ENCODE results near the gene GNAZ.

Gene GNAZ

GRCh38 chr22:23147617-23148387 is 77.5 kb downstream of the GNAZ start:
- Histone ChIP-seq H3K9me3 (ENCODE audit: low read length) (no peaks in the 10 kb centered on the region), H3K4me3 (ENCODE audit: low read length) (no peak overlapping the region), H2AFZ (ENCODE audit: low read depth, low read length) (no peak overlapping the region), H3K36me3 (ENCODE audit: insufficient read depth, low read length) (peaks cover 27% of the 10 kb centered on the region), H3K27me3 (ENCODE audit: insufficient read depth, low read length) (no peaks in the 10 kb centered on the region), H3K4me1 (ENCODE audit: insufficient read depth, low read length) (peaks cover 22% of the 10 kb centered on the region)

GRCh38 chr22:23149743-23150238 is 79.5 kb downstream of the GNAZ start:
- peaks cover 37% of the 10 kb centered on the region for H3K36me3 ChIP-seq (ENCODE audit: insufficient read depth, low read length)
- peaks cover 13% of the 10 kb centered on the region for H3K4me1 ChIP-seq (ENCODE audit: insufficient read depth, low read length)
- H3K4me3 ChIP-seq (ENCODE audit: low read length) = no peak overlapping the region
- no peak overlapping the region for H2AFZ ChIP-seq (ENCODE audit: low read depth, low read length)
- H3K9me3 ChIP-seq (ENCODE audit: low read length) = no peaks in the 10 kb centered on the region
- no peaks in the 10 kb centered on the region for H3K27me3 ChIP-seq (ENCODE audit: insufficient read depth, low read length)

GRCh38 chr22:23150762-23151161 is 80.4 kb downstream of the GNAZ start:
- H3K27me3 ChIP-seq (ENCODE audit: insufficient read depth, low read length) = no peaks in the 10 kb centered on the region

GRCh38 chr22:23151827-23152226 is 81.5 kb downstream of the GNAZ start:
- H2AFZ ChIP-seq (ENCODE audit: low read depth, low read length) = no peak overlapping the region
- no peaks in the 10 kb centered on the region for H3K27me3 ChIP-seq (ENCODE audit: insufficient read depth, low read length)
- no peaks in the 10 kb centered on the region for H3K9me3 ChIP-seq (ENCODE audit: low read length)
- H3K36me3 ChIP-seq (ENCODE audit: insufficient read depth, low read length) = peaks cover 37% of the 10 kb centered on the region
- H3K4me3 ChIP-seq (ENCODE audit: low read length) = no peak overlapping the region
- H3K4me1 ChIP-seq (ENCODE audit: insufficient read depth, low read length) = peaks cover 1% of the 10 kb centered on the region

More at GRCh38 chr22:23150762-23151161, 80.4 kb downstream of the GNAZ start:
- H2AFZ ChIP-seq (ENCODE audit: low read depth, low read length) = no peak overlapping the region
- H3K4me3 ChIP-seq (ENCODE audit: low read length) = no peak overlapping the region
- peaks cover 37% of the 10 kb centered on the region for H3K36me3 ChIP-seq (ENCODE audit: insufficient read depth, low read length)
- H3K4me1 ChIP-seq (ENCODE audit: insufficient read depth, low read length) = peaks cover 9% of the 10 kb centered on the region
- H3K9me3 ChIP-seq (ENCODE audit: low read length) = no peaks in the 10 kb centered on the region

- Histone ChIP-seq H3K27me3 (ENCODE audit: insufficient read depth, low read length) (no peaks in the 10 kb centered on the region), H2AFZ (ENCODE audit: low read depth, low read length) (no peak overlapping the region), H3K36me3 (ENCODE audit: insufficient read depth, low read length) (peaks cover 37% of the 10 kb centered on the region), H3K4me3 (ENCODE audit: low read length) (no peak overlapping the region), H3K9me3 (ENCODE audit: low read length) (no peaks in the 10 kb centered on the region), H3K4me1 (ENCODE audit: insufficient read depth, low read length) (no peaks in the 10 kb centered on the region)
Measured at GRCh38 chr22:23152238-23153114, 82.2 kb downstream of the GNAZ start.

- Histone ChIP-seq H3K4me1 (ENCODE audit: insufficient read depth, low read length) (no peaks in the 10 kb centered on the region), H3K9me3 (ENCODE audit: low read length) (no peaks in the 10 kb centered on the region), H3K27me3 (ENCODE audit: insufficient read depth, low read length) (no peaks in the 10 kb centered on the region), H3K36me3 (ENCODE audit: insufficient read depth, low read length) (peaks cover 34% of the 10 kb centered on the region), H3K4me3 (ENCODE audit: low read length) (no peak overlapping the region), H2AFZ (ENCODE audit: low read depth, low read length) (no peak overlapping the region)
Measured at GRCh38 chr22:23153994-23154393, 83.7 kb downstream of the GNAZ start.

- Histone ChIP-seq H3K4me3 (ENCODE audit: low read length) (no peak overlapping the region), H3K9me3 (ENCODE audit: low read length) (no peaks in the 10 kb centered on the region), H3K27me3 (ENCODE audit: insufficient read depth, low read length) (no peaks in the 10 kb centered on the region), H3K4me1 (ENCODE audit: insufficient read depth, low read length) (no peaks in the 10 kb centered on the region), H2AFZ (ENCODE audit: low read depth, low read length) (no peak overlapping the region), H3K36me3 (ENCODE audit: insufficient read depth, low read length) (peaks cover 35% of the 10 kb centered on the region)
Measured at GRCh38 chr22:23154461-23154860, 84.1 kb downstream of the GNAZ start.

GRCh38 chr22:23155143-23155542 is 84.8 kb downstream of the GNAZ start:
- Histone ChIP-seq H3K4me1 (ENCODE audit: insufficient read depth, low read length) (no peaks in the 10 kb centered on the region), H3K9me3 (ENCODE audit: low read length) (no peaks in the 10 kb centered on the region), H2AFZ (ENCODE audit: low read depth, low read length) (no peak overlapping the region), H3K36me3 (ENCODE audit: insufficient read depth, low read length) (peaks cover 33% of the 10 kb centered on the region), H3K27me3 (ENCODE audit: insufficient read depth, low read length) (no peaks in the 10 kb centered on the region), H3K4me3 (ENCODE audit: low read length) (no peak overlapping the region)

- Histone ChIP-seq H3K36me3 (ENCODE audit: insufficient read depth, low read length) (peaks cover 35% of the 10 kb centered on the region), H3K4me1 (ENCODE audit: insufficient read depth, low read length) (no peaks in the 10 kb centered on the region)
Measured at GRCh38 chr22:23155831-23156230, 85.5 kb downstream of the GNAZ start.

GRCh38 chr22:23156286-23156685 is 86.0 kb downstream of the GNAZ start:
- H3K4me3 ChIP-seq (ENCODE audit: low read length) = no peak overlapping the region
- peaks cover 34% of the 10 kb centered on the region for H3K36me3 ChIP-seq (ENCODE audit: insufficient read depth, low read length)
- H3K27me3 ChIP-seq (ENCODE audit: insufficient read depth, low read length) = no peaks in the 10 kb centered on the region

More at GRCh38 chr22:23155831-23156230, 85.5 kb downstream of the GNAZ start:
- H3K27me3 ChIP-seq (ENCODE audit: insufficient read depth, low read length) = no peaks in the 10 kb centered on the region
- H2AFZ ChIP-seq (ENCODE audit: low read depth, low read length) = no peak overlapping the region
- H3K4me3 ChIP-seq (ENCODE audit: low read length) = no peak overlapping the region
- H3K9me3 ChIP-seq (ENCODE audit: low read length) = no peaks in the 10 kb centered on the region

GRCh38 chr22:23157560-23158515 is 87.5 kb downstream of the GNAZ start:
- Histone ChIP-seq H3K4me1 (ENCODE audit: insufficient read depth, low read length) (no peaks in the 10 kb centered on the region), H3K4me3 (ENCODE audit: low read length) (no peak overlapping the region), H2AFZ (ENCODE audit: low read depth, low read length) (no peak overlapping the region), H3K9me3 (ENCODE audit: low read length) (no peaks in the 10 kb centered on the region), H3K27me3 (ENCODE audit: insufficient read depth, low read length) (no peaks in the 10 kb centered on the region), H3K36me3 (ENCODE audit: insufficient read depth, low read length) (peaks cover 29% of the 10 kb centered on the region)

More at GRCh38 chr22:23156286-23156685, 86.0 kb downstream of the GNAZ start:
- Histone ChIP-seq H3K4me1 (ENCODE audit: insufficient read depth, low read length) (no peaks in the 10 kb centered on the region), H3K9me3 (ENCODE audit: low read length) (no peaks in the 10 kb centered on the region), H2AFZ (ENCODE audit: low read depth, low read length) (no peak overlapping the region)

- Histone ChIP-seq H2AFZ (ENCODE audit: low read depth, low read length) (no peak overlapping the region), H3K4me1 (ENCODE audit: insufficient read depth, low read length) (no peaks in the 10 kb centered on the region), H3K27me3 (ENCODE audit: insufficient read depth, low read length) (no peaks in the 10 kb centered on the region)
Measured at GRCh38 chr22:23158516-23159290, 88.4 kb downstream of the GNAZ start.

More at GRCh38 chr22:23158516-23159290, 88.4 kb downstream of the GNAZ start:
- H3K36me3 ChIP-seq (ENCODE audit: insufficient read depth, low read length) = peaks cover 23% of the 10 kb centered on the region
- no peaks in the 10 kb centered on the region for H3K9me3 ChIP-seq (ENCODE audit: low read length)
- no peak overlapping the region for H3K4me3 ChIP-seq (ENCODE audit: low read length)
